HG03159 (cell line): Measurements from ENCODE around the gene DIP2A.
"Not testable (repeated sequence)": the region's sequence is repeated elsewhere in the genome, so short reads cannot be mapped to it uniquely, and the experiment has no call there.

ENCODE experiments used
- ATAC-seq: cut with Tn5 transposase; IDR thresholded peaks from one replicate; pipeline ENCODE4 v1.9.1; 2021; ENCODE audit warnings: mild to moderate bottlenecking, moderate library complexity; ENCODE audit not compliant: unreplicated experiment

Gene DIP2A

GRCh38 chr21:46442938-46443337 is 15.8 kb upstream of the DIP2A start:
- no peak for ATAC-seq

- no peak for ATAC-seq
Measured at GRCh38 chr21:46443910-46444309, 14.8 kb upstream of the DIP2A start.

- no peak for ATAC-seq
Measured at GRCh38 chr21:46448108-46448507, 10.6 kb upstream of the DIP2A start.

- not testable (repeated sequence) for ATAC-seq
Measured at GRCh38 chr21:46448855-46449254, 9.8 kb upstream of the DIP2A start.

- no peak for ATAC-seq
Measured at GRCh38 chr21:46452710-46453109, 6.0 kb upstream of the DIP2A start.

- no peak for ATAC-seq
Measured at GRCh38 chr21:46454142-46454541, 4.5 kb upstream of the DIP2A start.

- ATAC-seq: no peak
Measured at GRCh38 chr21:46454634-46455390, 3.9 kb upstream of the DIP2A start.

- no peak for ATAC-seq
Measured at GRCh38 chr21:46455575-46456385, 2.9 kb upstream of the DIP2A start.

- ATAC-seq: no peak
Measured at GRCh38 chr21:46456750-46457149, 1.9 kb upstream of the DIP2A start.

- ATAC-seq: peak; percentile 9
Measured at GRCh38 chr21:46457801-46458314, 833 bp upstream of the DIP2A start.

GRCh38 chr21:46459024-46459355 is 299 bp downstream of the DIP2A start:
- ATAC-seq: no peak

- ATAC-seq: no peak
Measured at GRCh38 chr21:46459356-46460112, 843 bp downstream of the DIP2A start.

GRCh38 chr21:46461909-46462308 is 3.2 kb downstream of the DIP2A start:
- ATAC-seq: no peak

GRCh38 chr21:46465153-46465552 is 6.5 kb downstream of the DIP2A start:
- ATAC-seq: not testable (repeated sequence)

- ATAC-seq: no peak
Measured at GRCh38 chr21:46465651-46466050, 7.0 kb downstream of the DIP2A start.

GRCh38 chr21:46468108-46468774 is 9.6 kb downstream of the DIP2A start:
- ATAC-seq: no peak

- no peak for ATAC-seq
Measured at GRCh38 chr21:46469275-46469674, 10.6 kb downstream of the DIP2A start.

GRCh38 chr21:46471514-46471913 is 12.8 kb downstream of the DIP2A start:
- ATAC-seq: no peak

GRCh38 chr21:46472246-46472645 is 13.6 kb downstream of the DIP2A start:
- ATAC-seq: no peak

GRCh38 chr21:46474382-46474781 is 15.7 kb downstream of the DIP2A start:
- no peak for ATAC-seq

- no peak for ATAC-seq
Measured at GRCh38 chr21:46475296-46475695, 16.6 kb downstream of the DIP2A start.
